CD14-positive monocyte (primary cell): Measurements from ENCODE around the gene CFAP92. TPM values are rescaled to one million over a fixed set of nuclear protein-coding genes. Genes with fewer than 3 reads are reported as not detected.
A peak's percentile ranks its signal among the peaks of the same experiment; 100 is the strongest.

ENCODE experiments used
- DNase-seq, 3 donors: peaks; one replicate each; pipeline ENCODE4 v3.0.0-alpha.2; 2011 to 2022
- H2AFZ ChIP-seq: 2 replicates; pipeline ENCODE4 v1.6.0; 2012; ENCODE audit warnings: mild to moderate bottlenecking, low read depth, low read length, inconsistent platforms; ENCODE audit not compliant: insufficient read depth, poor library complexity, severe bottlenecking
- H3K27ac ChIP-seq, 2 donors: 1 replicate in 1 of 2; 2 replicates in 1 of 2; pipeline ENCODE4 v1.5.1; 2012 to 2013; ENCODE audit warnings: low read length in 2 of 2, control low read depth in 1 of 2, inconsistent platforms in 1 of 2, low read depth in 1 of 2, mild to moderate bottlenecking in 1 of 2
- H3K27me3 ChIP-seq, 2 donors: one replicate each; pipeline versions ENCODE4 v1.6.0 to v1.6.1; 2011 to 2013; ENCODE audit warnings: low read length in 2 of 2; ENCODE audit not compliant: control insufficient read depth in 2 of 2, insufficient read depth in 2 of 2
- H3K36me3 ChIP-seq, 2 donors: replicated peaks in 1 of 2; 1 replicate in 1 of 2; 2 replicates in 1 of 2; pipeline versions ENCODE4 v1.5.1 to v1.6.1; 2012 to 2013; ENCODE audit warnings: low read length in 2 of 2, control low read depth in 1 of 2, inconsistent platforms in 1 of 2, mild to moderate bottlenecking in 1 of 2; ENCODE audit not compliant: insufficient read depth in 2 of 2, control insufficient read depth in 1 of 2
- H3K4me1 ChIP-seq, 2 donors: 1 replicate in 1 of 2; 2 replicates in 1 of 2; pipeline versions ENCODE4 v1.5.1 to v1.6.1; 2012 to 2013; ENCODE audit warnings: low read length in 2 of 2, control low read depth in 1 of 2, inconsistent platforms in 1 of 2, mild to moderate bottlenecking in 1 of 2, moderate library complexity in 1 of 2; ENCODE audit not compliant: insufficient read depth in 2 of 2, control insufficient read depth in 1 of 2
- H3K4me2 ChIP-seq: replicated peaks from 2 replicates; pipeline ENCODE3; 2012; ENCODE audit warnings: low read length, moderate library complexity, mild to moderate bottlenecking; ENCODE audit not compliant: poor library complexity, severe bottlenecking; ENCODE audit errors: extremely low read depth
- H3K4me3 ChIP-seq, 3 experiments: fragments of 200-600 bp in 1 of 3; sonication (generic) in 1 of 3; replicated peaks in 1 of 3; 1 replicate in 2 of 3; 2 replicates in 1 of 3; pipeline ENCODE4 v1.5.1; 2011 to 2013; ENCODE audit warnings: low read length in 3 of 3, mild to moderate bottlenecking in 3 of 3, control low read depth in 2 of 3, low read depth in 2 of 3, inconsistent platforms in 1 of 3, moderate library complexity in 1 of 3
- H3K79me2 ChIP-seq: 2 replicates; pipeline ENCODE4 v1.6.0; 2012; ENCODE audit warnings: mild to moderate bottlenecking, control low read depth, inconsistent platforms, low read length, moderate library complexity; ENCODE audit not compliant: insufficient read depth
- H3K9ac ChIP-seq: 2 replicates; pipeline ENCODE4 v1.6.0; 2017; ENCODE audit warnings: low read length, mild to moderate bottlenecking; ENCODE audit not compliant: insufficient read depth, poor library complexity, severe bottlenecking
- H3K9me3 ChIP-seq, 2 donors: replicated peaks in 1 of 2; 1 replicate in 1 of 2; 2 replicates in 1 of 2; pipeline versions ENCODE4 v1.5.1 to v1.6.1; 2012 to 2013; ENCODE audit warnings: low read length in 2 of 2, control low read depth in 1 of 2; ENCODE audit not compliant: control insufficient read depth in 1 of 2, insufficient read depth in 1 of 2
- H4K20me1 ChIP-seq: 2 replicates; pipeline ENCODE4 v1.6.0; 2012; ENCODE audit warnings: mild to moderate bottlenecking, low read length, control low read depth, moderate library complexity; ENCODE audit not compliant: insufficient read depth
- H3K27ac Mint-ChIP-seq, 7 donors: one replicate each; pipeline ENCODE4 v1.8.0; 2020; ENCODE audit warnings: mild to moderate bottlenecking in 7 of 7, mixed read lengths in 7 of 7, moderate library complexity in 6 of 7, inconsistent platforms in 2 of 7
- H3K27me3 Mint-ChIP-seq, 3 donors: one replicate each; pipeline ENCODE4 v1.8.0; 2021 to 2022; ENCODE audit warnings: low read depth in 3 of 3, mild to moderate bottlenecking in 3 of 3, mixed read lengths in 3 of 3, moderate library complexity in 3 of 3, inconsistent platforms in 1 of 3
- H3K36me3 Mint-ChIP-seq, 2 donors: one replicate each; pipeline ENCODE4 v1.8.0; 2020; ENCODE audit warnings: mixed read lengths in 2 of 2, inconsistent platforms in 1 of 2, mild to moderate bottlenecking in 1 of 2
- H3K4me1 Mint-ChIP-seq: one replicate; pipeline ENCODE4 v1.8.0; 2020; ENCODE audit warnings: mild to moderate bottlenecking, mixed read lengths
- H3K4me3 Mint-ChIP-seq, 2 donors: one replicate each; pipeline ENCODE4 v1.8.0; 2020; ENCODE audit warnings: mild to moderate bottlenecking in 2 of 2, mixed read lengths in 2 of 2, moderate library complexity in 1 of 2
- H3K9me3 Mint-ChIP-seq, 7 donors: one replicate each; pipeline ENCODE4 v1.8.0; 2020 to 2022; ENCODE audit warnings: mixed read lengths in 7 of 7, mild to moderate bottlenecking in 6 of 7, moderate library complexity in 6 of 7, inconsistent platforms in 2 of 7
- CTCF ChIP-seq: fragments of 200-600 bp; IDR thresholded peaks from one replicate; pipeline ENCODE4 v1.8.0; 2022; ENCODE audit warnings: antibody characterized with exemption, mild to moderate bottlenecking
- WGBS: methylation state at CpG from one replicate; pipeline ENCODE4 v1.1.5; 2013; ENCODE audit warnings: missing lambda C conversion rate; ENCODE audit not compliant: insufficient coverage; 5-methylcytosine and 5-hydroxymethylcytosine counted together
- intact Hi-C, 2 donors: fragments of 100-400 bp; cut with micrococcal nuclease; formaldehyde crosslinking; loops; one replicate each; pipeline versions ENCODE4 v1.15.0 to v1.15.1; 2023
- polyA plus RNA-seq, 3 donors: library from polyadenylated mRNA; depleted of rRNA in 1 of 3; unstranded in 2 of 3; stranded (reverse) in 1 of 3; fragments of 300-500 nt in 2 of 3; fragments of >200 nt in 1 of 3; fragmentation: Illumina TruSeq in 2 of 3; gene quantifications; 1 replicate in 2 of 3; 2 replicates in 1 of 3; pipeline ENCODE4 v1.2.3, GENCODE V29; 2012 to 2021

The CFAP92 gene
- polyA plus RNA-seq, 3 donors = 0.12 to 0.50 (median 0.19) TPM

- Histone ChIP-seq H2AFZ (no peak overlapping the region), H3K27ac (no peak overlapping the region), H4K20me1 (no peaks in the 10 kb centered on the region), H3K79me2 (no peaks in the 10 kb centered on the region), H3K4me3 (no peak overlapping the region), H3K9me3 (peaks cover 3 to 22% of the 10 kb centered on the region in 2 donors), H3K36me3 (no peaks in the 10 kb centered on the region), H3K4me2 (no peak overlapping the region), H3K9ac (no peak overlapping the region), H3K27me3 (peaks cover 38 to 47% of the 10 kb centered on the region in 2 donors), H3K4me1 (peaks cover 24 to 45% of the 10 kb centered on the region in 2 donors)
- Mint-ChIP-seq H3K27ac (no peak overlapping the region), H3K9me3 (peaks cover 0 to 16% (median 4%) of the 10 kb centered on the region in 7 donors), H3K27me3 (peaks cover 44 to 55% (median 45%) of the 10 kb centered on the region in 3 donors), H3K4me1 (peaks cover 31% of the 10 kb centered on the region), H3K4me3 (peak overlapping the region in 1 of 2 donors; percentile 9), H3K36me3 (no peaks in the 10 kb centered on the region)
- DNase-seq = no peak
- intact Hi-C loops = no loop called here
- no peak for TF ChIP-seq CTCF
- 0% methylated on average over 3 of the region's 3 CpGs for WGBS
These were observed 4.7 kb upstream of the CFAP92 start for GRCh38 chr3:128998561-128998960.

GRCh38 chr3:128997486-128998133 lies 3.7 kb upstream of the CFAP92 start:
- H3K9ac ChIP-seq = no peak overlapping the region
- H3K4me1 ChIP-seq = peaks cover 23 to 44% of the 10 kb centered on the region in 2 donors
- H3K4me2 ChIP-seq = no peak overlapping the region
- no peak overlapping the region for H3K27ac ChIP-seq
- no CpG with 5 or more reads among the region's 4 CpGs for WGBS
- no peaks in the 10 kb centered on the region for H3K36me3 ChIP-seq
- intact Hi-C loops = no loop called here
- peaks cover 0 to 14% of the 10 kb centered on the region in 2 donors for H3K9me3 ChIP-seq
- no peak for TF ChIP-seq CTCF
- peaks cover 28 to 41% of the 10 kb centered on the region in 2 donors for H3K27me3 ChIP-seq
- no peak overlapping the region for H3K27ac Mint-ChIP-seq
- no peaks in the 10 kb centered on the region for H4K20me1 ChIP-seq
- peaks cover 35 to 49% (median 38%) of the 10 kb centered on the region in 3 donors for H3K27me3 Mint-ChIP-seq
- peaks cover 28% of the 10 kb centered on the region for H3K4me1 Mint-ChIP-seq
- peaks cover 0 to 8% (median 3%) of the 10 kb centered on the region in 7 donors for H3K9me3 Mint-ChIP-seq
- no peak overlapping the region for H3K4me3 ChIP-seq
- H3K79me2 ChIP-seq = no peaks in the 10 kb centered on the region
- H3K4me3 Mint-ChIP-seq = no peak overlapping the region
- DNase-seq = no peak
- H2AFZ ChIP-seq = no peak overlapping the region
- no peaks in the 10 kb centered on the region for H3K36me3 Mint-ChIP-seq
